HG02798 (cell line): ENCODE measurements around the gene RNPEP.
"Not testable (repeated sequence)": the region's sequence is repeated elsewhere in the genome, so short reads cannot be mapped to it uniquely, and the experiment has no call there.

Source experiments
- ATAC-seq: cut with Tn5 transposase; IDR thresholded peaks from one replicate; pipeline ENCODE4 v1.9.1; 2021; ENCODE audit warnings: mild to moderate bottlenecking; ENCODE audit not compliant: unreplicated experiment, poor library complexity

Gene RNPEP

DNA sequence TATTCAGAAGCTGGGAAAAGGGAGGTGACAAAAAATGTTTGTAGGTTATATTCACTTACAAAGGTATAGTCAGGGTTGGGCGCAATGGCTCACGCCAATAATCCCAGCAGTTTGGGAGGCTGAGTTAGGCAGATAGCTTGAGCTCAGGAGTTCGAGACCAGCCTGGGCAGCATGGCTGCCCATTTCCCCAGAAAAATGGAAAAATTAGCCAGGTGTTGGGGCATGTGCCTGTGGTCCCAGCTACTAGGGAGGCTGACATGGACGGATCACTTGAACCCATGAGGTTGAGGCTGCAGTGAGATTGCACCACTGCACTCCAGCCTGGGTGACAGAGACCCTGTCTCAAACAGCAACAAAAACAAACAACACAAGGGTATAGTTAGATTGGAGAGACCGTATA, 24.1 kb upstream of the RNPEP start:
- no peak for ATAC-seq

DNA sequence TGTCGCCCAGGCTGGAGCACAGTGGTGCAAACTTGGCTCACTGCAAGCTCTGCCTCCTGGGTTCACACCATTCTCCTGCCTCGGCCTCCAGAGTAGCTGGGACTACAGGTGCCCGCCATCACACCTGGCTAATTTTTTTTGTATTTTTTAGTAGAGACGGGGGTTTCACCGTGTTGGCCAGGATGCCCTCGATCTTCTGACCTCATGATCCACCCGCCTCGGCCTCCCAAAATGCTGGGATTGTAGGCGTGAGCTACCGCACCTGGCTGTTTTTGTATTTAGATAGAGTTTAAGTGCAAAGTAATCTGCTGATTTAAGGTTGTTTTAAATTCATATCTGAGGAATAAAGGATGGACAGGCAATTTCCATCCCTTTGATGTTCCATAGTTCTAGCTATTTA, 20.1 kb upstream of the RNPEP start:
- ATAC-seq, result not testable (repeated sequence)

GRCh38 chr1:201964261-201964660, 18.2 kb upstream of the RNPEP start:
- ATAC-seq, result no peak

- ATAC-seq, result no peak
Observed at GRCh38 chr1:201966171-201966570, 16.3 kb upstream of the RNPEP start.

DNA sequence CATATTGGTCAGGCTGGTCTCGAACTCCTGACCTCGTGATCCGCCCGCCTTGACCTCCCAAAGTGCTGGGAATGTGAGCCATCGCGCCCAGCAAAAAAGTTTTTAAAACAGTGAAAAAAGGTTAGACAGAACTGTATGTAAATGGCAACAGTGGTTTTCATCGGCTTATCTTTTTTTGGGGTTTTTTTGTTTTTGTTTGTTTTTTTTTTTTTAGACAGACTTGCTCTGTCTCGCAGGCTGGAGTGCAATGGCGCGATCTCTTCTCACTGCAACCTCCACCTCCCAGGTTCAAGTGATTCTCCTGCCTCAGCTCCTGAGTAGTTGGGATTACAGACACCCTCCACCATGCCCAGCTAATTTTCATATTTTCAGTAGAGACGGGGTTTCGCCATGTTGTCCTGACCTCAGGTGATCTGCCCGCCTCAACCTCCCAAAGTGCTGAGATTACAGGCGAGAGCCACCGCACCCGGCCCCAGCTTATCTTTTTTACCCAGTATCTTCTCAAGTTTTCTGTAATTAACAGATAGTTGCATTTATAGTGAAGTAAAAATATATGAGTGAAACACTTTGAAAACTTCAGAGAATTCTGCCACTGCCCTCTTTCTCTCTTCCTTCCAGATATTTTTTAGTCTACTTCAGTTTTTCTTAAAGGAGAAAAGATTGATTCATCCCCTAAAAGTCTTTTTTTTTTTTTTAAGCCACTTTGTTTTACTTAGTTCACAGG, 14.1 kb upstream of the RNPEP start:
- ATAC-seq, result no peak

GRCh38 chr1:201970334-201971159, 11.9 kb upstream of the RNPEP start:
- ATAC-seq, result no peak

- ATAC-seq, result peak; percentile 27
Observed at GRCh38 chr1:201982082-201982622, 296 bp upstream of the RNPEP start.

- ATAC-seq, result no peak
Observed at GRCh38 chr1:201983380-201983805, 945 bp downstream of the RNPEP start.

DNA sequence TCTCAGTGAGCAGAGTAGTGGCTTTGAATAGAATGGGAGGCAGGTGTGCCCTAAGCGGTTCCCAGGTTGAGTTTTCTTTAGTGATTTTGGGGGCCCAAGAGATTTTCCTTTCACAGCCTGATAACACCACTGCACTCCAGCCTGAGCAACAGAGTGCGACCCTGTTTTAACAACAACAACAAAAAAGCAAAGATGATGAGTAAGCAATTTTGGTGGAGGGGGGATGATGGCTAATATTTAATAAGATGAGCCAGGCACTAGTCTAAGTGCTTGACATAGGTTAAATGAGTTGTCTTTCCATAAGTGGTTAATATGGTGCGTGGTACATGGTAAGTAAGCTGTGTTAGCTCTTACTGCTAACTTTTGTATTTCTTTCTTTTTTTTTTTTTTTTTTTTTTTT, 2.0 kb downstream of the RNPEP start:
- no peak for ATAC-seq

- ATAC-seq, result no peak
Observed at GRCh38 chr1:201985355-201985754, 2.9 kb downstream of the RNPEP start.

GRCh38 chr1:201988601-201989000, 6.2 kb downstream of the RNPEP start:
- no peak for ATAC-seq

- no peak for ATAC-seq
Observed at GRCh38 chr1:201989354-201990128, 7.1 kb downstream of the RNPEP start.

DNA sequence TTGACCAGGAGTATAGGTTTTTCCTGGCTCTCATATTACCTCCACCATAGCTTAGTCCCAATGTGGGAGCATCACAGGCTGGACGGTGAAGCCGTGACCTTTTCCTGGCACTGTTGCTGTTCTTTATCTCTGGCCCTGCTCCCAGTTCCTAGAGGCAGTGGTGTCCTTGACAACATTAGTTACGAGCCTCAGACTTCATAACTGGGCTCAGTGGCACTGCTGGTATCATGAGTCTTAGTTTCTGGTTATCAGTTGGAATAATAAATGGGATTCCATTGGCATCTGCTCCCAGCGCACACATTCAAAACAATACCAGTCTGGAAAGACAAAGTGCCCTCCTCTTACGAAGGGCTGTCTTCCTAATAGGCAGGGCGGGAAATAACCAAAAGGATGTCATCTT, 8.0 kb downstream of the RNPEP start:
- no peak for ATAC-seq

- ATAC-seq, result no peak
Observed at GRCh38 chr1:201999625-202000238, 17.3 kb downstream of the RNPEP start.

GRCh38 chr1:202002507-202002906, 20.1 kb downstream of the RNPEP start:
- no peak for ATAC-seq

GRCh38 chr1:202004711-202005110, 22.3 kb downstream of the RNPEP start:
- no peak for ATAC-seq

DNA sequence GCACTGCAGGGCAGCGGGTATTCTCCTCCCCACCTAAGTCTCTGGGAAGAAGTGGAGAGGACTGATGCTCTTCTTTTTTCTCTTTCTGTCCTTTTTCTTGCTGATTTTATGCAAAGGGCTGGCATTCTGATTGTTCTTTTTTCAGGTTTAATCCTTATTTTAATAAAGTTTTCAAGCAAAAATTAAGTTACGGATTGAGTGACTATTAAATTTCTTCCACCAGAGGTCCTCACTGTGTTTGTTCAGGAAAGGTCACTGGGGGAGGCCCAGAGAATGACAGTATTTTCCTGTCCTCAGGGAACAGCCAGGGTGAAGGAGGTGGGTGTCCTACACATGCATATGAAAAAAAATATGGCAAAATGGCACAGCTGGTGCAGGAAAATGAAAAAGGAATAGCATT, 23.5 kb downstream of the RNPEP start:
- ATAC-seq, result no peak

DNA sequence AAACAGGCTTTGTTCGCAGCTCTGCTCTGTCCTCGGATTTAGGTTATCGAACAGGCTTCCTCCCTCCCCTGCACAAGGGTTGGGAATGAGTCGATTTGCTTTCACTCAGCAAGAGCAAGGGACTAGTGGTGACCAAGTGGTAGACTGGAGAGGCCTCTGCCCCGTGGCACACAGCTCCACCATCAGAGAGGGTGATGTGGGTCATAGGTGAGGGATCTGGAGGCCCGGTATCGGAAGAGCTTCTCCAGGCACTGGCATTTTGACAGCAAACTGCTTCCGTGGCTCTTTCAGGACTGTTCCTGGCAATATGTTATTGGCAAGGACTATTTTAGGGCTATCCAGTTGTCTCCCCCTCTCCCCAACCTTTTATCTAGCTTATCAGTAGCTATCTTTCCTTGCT, 24.9 kb downstream of the RNPEP start:
- ATAC-seq, result no peak

GRCh38 chr1:202007805-202008489, 25.5 kb downstream of the RNPEP start:
- no peak for ATAC-seq
